Gastroesophageal sphincter (tissue), 4 donors: ENCODE data around the gene SV2B. TPM values are rescaled to one million over a fixed set of nuclear protein-coding genes. Genes with fewer than 3 reads are reported as not detected.

Experiments used
- ATAC-seq: fragments of 150-250 bp; one replicate; pipeline ENCODE4 v1.9.1; 2016; ENCODE audit warnings: mild to moderate bottlenecking, moderate library complexity
- H3K27ac ChIP-seq, 4 donors: fragments of 200-600 bp; sonication (generic) in 3 of 4; 1 replicate in 3 of 4; 2 replicates in 1 of 4; pipeline ENCODE4 v1.5.1; 2016 to 2019
- H3K27me3 ChIP-seq: fragments of 200-600 bp; sonication (generic); one replicate; pipeline ENCODE4 v1.5.1; 2019
- H3K36me3 ChIP-seq, 2 donors: fragments of 200-600 bp; sonication (generic); one replicate each; pipeline ENCODE4 v1.5.1; 2019; ENCODE audit warnings: control low read depth in 1 of 2
- H3K4me1 ChIP-seq, 3 donors: fragments of 200-600 bp; sonication (generic); 1 replicate in 2 of 3; 2 replicates in 1 of 3; pipeline ENCODE4 v1.5.1; 2016 to 2019; ENCODE audit warnings: control low read depth in 2 of 3
- H3K4me3 ChIP-seq, 2 donors: fragments of 200-600 bp; sonication (generic); one replicate each; pipeline ENCODE4 v1.5.1; 2019; ENCODE audit warnings: mild to moderate bottlenecking in 1 of 2, moderate library complexity in 1 of 2
- H3K9me3 ChIP-seq, 3 donors: fragments of 200-600 bp; sonication (generic); one replicate each; pipeline ENCODE4 v1.5.1; 2017 to 2019; ENCODE audit warnings: control low read depth in 2 of 3
- CTCF ChIP-seq, 4 experiments: fragments of 200-600 bp in 2 of 4; fragments of 450-650 bp in 2 of 4; sonication (generic) in 1 of 4; IDR thresholded peaks; one replicate each; pipeline ENCODE4 v1.5.1; 2017 to 2019; ENCODE audit warnings: antibody characterized with exemption in 4 of 4, mild to moderate bottlenecking in 2 of 4, moderate library complexity in 2 of 4
- EP300 ChIP-seq: sonication (generic); formaldehyde crosslinking; IDR thresholded peaks from one replicate; pipeline ENCODE4 v1.6.1; 2017; ENCODE audit warnings: antibody characterized with exemption, mild to moderate bottlenecking
- POLR2A ChIP-seq, 2 donors: fragments of 450-650 bp; IDR thresholded peaks; one replicate each; pipeline ENCODE4 v1.6.1; 2017; ENCODE audit warnings: antibody characterized with exemption in 2 of 2, mild to moderate bottlenecking in 2 of 2, moderate library complexity in 1 of 2
- POLR2AphosphoS5 ChIP-seq: sonication (generic); formaldehyde crosslinking; IDR thresholded peaks from one replicate; pipeline ENCODE4 v1.6.1; 2017; ENCODE audit warnings: antibody characterized with exemption
- WGBS, 2 donors: methylation state at CpG; one replicate each; pipeline ENCODE4 v1.1.5; 2018; ENCODE audit warnings: low coverage in 1 of 2; 5-methylcytosine and 5-hydroxymethylcytosine counted together
- total RNA-seq, 4 donors: library from RNA; depleted of rRNA; stranded (reverse); fragments of >200 nt; gene quantifications; one replicate each; pipeline ENCODE4 v1.1.0, GENCODE V29; 2016

SV2B gene
- total RNA-seq, 4 donors from 2014 or later = 0.16 to 4.1 (median 1.1) TPM

- no peak for TF ChIP-seq POLR2A (IDR thresholded peaks at IDR 0.05)
- TF ChIP-seq POLR2AphosphoS5 = no peak
- no peak for TF ChIP-seq CTCF (IDR thresholded peaks at IDR 0.05)
- TF ChIP-seq EP300 = no peak
- 74 to 85% methylated on average over 11 to 12 of the region's 15 CpGs for WGBS, 2 donors
- Histone ChIP-seq H3K9me3 (peaks cover 0 to 4% (median 0%) of the 10 kb centered on the region in 3 donors), H3K4me3 (no peak overlapping the region), H3K36me3 (no peaks in the 10 kb centered on the region), H3K27me3 (peaks cover 20% of the 10 kb centered on the region), H3K4me1 (no peaks in the 10 kb centered on the region), H3K27ac (no peak overlapping the region)
- ATAC-seq = no peak
Measured at GRCh38 chr15:91270747-91271146, 170.7 kb downstream of the SV2B start.

GRCh38 chr15:91271565-91272153 is 171.6 kb downstream of the SV2B start:
- Histone ChIP-seq H3K9me3 (peaks cover 0 to 5% (median 0%) of the 10 kb centered on the region in 3 donors), H3K4me3 (no peak overlapping the region), H3K27me3 (peaks cover 21% of the 10 kb centered on the region), H3K4me1 (no peaks in the 10 kb centered on the region), H3K27ac (no peak overlapping the region), H3K36me3 (no peaks in the 10 kb centered on the region)
- ATAC-seq = peak; percentile 51
- 3 to 6% methylated on average over 8 of the region's 8 CpGs for WGBS, 2 donors
- TF ChIP-seq CTCF (IDR thresholded peaks at IDR 0.05) = peak; percentile 59 to 84 (median 84)
- TF ChIP-seq POLR2AphosphoS5 = no peak
- no peak for TF ChIP-seq POLR2A (IDR thresholded peaks at IDR 0.05)
- TF ChIP-seq EP300 = no peak

GRCh38 chr15:91275844-91276243 is 175.8 kb downstream of the SV2B start:
- no peaks in the 10 kb centered on the region for H3K36me3 ChIP-seq
- no peak for ATAC-seq
- H3K4me3 ChIP-seq = no peak overlapping the region
- WGBS, 2 donors = 89 to 100% methylated on average over 1 of the region's 1 CpG
- H3K4me1 ChIP-seq = no peaks in the 10 kb centered on the region
- H3K27ac ChIP-seq = no peak overlapping the region
- H3K9me3 ChIP-seq = peaks cover 0 to 5% (median 0%) of the 10 kb centered on the region in 3 donors
- TF ChIP-seq POLR2AphosphoS5 (no peak), POLR2A (IDR thresholded peaks at IDR 0.05) (no peak), CTCF (IDR thresholded peaks at IDR 0.05) (no peak)
- H3K27me3 ChIP-seq = peaks cover 18% of the 10 kb centered on the region

- peaks cover 0 to 5% (median 0%) of the 10 kb centered on the region in 3 donors for H3K9me3 ChIP-seq
- TF ChIP-seq CTCF (IDR thresholded peaks at IDR 0.05) (no peak), EP300 (no peak), POLR2A (IDR thresholded peaks at IDR 0.05) (no peak), POLR2AphosphoS5 (no peak)
- H3K36me3 ChIP-seq = no peaks in the 10 kb centered on the region
- H3K4me3 ChIP-seq = no peak overlapping the region
- ATAC-seq = no peak
- WGBS, 2 donors = 89 to 94% methylated on average over 2 of the region's 2 CpGs
- H3K27me3 ChIP-seq = peaks cover 12% of the 10 kb centered on the region
- no peak overlapping the region for H3K27ac ChIP-seq
- H3K4me1 ChIP-seq = no peaks in the 10 kb centered on the region
Measured at GRCh38 chr15:91278951-91279350, 178.9 kb downstream of the SV2B start.

GRCh38 chr15:91279486-91279885 is 179.4 kb downstream of the SV2B start:
- no peak overlapping the region for H3K4me3 ChIP-seq
- no peak overlapping the region for H3K27ac ChIP-seq
- TF ChIP-seq CTCF (IDR thresholded peaks at IDR 0.05) = no peak
- TF ChIP-seq POLR2A (IDR thresholded peaks at IDR 0.05) = no peak
- no peak for TF ChIP-seq EP300
- TF ChIP-seq POLR2AphosphoS5 = no peak
- no peaks in the 10 kb centered on the region for H3K36me3 ChIP-seq
- no peak for ATAC-seq
- no peaks in the 10 kb centered on the region for H3K4me1 ChIP-seq
- WGBS, 2 donors = 45 to 64% methylated on average over 4 of the region's 4 CpGs
- H3K9me3 ChIP-seq = peaks cover 0 to 5% (median 0%) of the 10 kb centered on the region in 3 donors
- peaks cover 6% of the 10 kb centered on the region for H3K27me3 ChIP-seq
